ENCODE results near the gene NNMT.

NNMT gene

DNA sequence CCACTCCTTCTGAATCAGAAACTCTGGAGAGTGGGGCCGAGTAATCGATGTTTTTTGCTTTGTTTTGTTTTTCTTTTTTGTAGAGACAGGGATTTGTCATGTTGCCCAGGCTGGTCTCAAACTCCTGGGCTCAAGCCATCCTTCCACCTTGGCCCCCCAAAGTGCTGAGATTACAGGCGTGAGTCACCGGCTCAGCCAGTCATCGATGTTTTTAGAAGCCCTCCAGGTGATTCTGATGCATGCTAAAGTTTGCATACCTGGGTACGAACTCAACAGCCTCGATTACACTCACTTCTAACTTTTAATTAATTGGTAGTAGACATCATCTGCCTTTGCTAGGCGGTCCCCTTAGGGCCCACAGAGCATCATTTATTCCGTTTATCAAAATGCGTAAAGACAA is 53.8 kb downstream of the NNMT start:
- no peak for DNase-seq

DNA sequence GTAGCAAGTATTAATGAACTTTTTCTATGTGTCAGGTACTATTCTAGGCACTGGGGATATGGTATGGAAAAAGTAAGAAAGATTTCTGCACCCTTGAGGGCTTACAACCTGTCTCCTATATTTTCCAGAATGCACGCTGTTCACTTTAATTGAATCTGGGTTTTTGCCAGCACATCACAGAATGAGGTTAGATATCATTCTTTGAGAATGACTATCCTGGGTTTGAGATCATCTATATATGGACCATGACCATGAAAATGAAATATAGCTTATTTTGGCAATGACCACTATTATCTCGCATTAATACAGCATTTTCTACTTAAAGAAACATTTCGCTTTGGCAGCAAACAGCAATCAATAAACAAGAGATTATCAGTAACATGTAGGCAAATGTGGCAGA is 57.2 kb downstream of the NNMT start:
- no peak for DNase-seq

GRCh38 chr11:114354076-114354475 is 57.9 kb downstream of the NNMT start:
- DNase-seq, result no peak

DNA sequence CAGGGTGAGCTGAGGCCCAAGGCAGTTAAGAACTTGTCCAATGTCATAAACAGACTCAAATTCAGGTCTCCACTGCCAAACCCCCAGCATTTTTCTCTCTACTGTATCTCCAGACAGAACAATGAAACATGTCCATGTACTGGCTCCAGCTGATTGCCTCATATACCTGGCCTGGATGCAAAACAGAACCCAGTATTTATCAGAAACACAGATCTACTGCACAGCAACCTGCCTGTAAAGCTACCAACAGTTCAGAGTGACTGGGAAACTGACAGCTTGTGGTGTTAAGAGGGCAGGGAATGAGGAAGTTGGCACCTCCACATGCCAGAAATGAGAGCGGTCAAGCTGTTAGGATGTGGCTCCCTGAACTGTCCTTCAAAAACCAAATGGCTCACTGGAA is 62.5 kb downstream of the NNMT start:
- no peak for DNase-seq

DNA sequence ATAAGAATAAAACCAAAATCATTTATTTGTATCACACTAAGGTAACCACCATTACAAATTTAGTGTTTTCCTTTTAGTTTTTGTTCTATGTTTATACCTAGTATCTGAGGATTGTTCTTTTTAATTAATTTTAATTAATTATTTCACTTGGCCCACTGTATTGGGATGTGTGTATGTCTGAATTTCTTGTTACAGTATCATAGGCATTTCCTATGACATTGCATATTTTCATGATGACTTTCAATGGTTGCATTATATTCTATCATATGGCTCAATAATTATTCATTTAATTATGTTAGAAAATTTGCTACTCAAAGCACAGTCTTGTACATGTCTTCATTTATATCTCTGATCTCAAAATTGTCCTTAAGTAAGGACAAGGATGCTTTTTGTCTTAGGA is 63.1 kb downstream of the NNMT start:
- no peak for DNase-seq

- DNase-seq, result no peak
These were observed 66.1 kb downstream of the NNMT start for GRCh38 chr11:114362326-114362725.

DNA sequence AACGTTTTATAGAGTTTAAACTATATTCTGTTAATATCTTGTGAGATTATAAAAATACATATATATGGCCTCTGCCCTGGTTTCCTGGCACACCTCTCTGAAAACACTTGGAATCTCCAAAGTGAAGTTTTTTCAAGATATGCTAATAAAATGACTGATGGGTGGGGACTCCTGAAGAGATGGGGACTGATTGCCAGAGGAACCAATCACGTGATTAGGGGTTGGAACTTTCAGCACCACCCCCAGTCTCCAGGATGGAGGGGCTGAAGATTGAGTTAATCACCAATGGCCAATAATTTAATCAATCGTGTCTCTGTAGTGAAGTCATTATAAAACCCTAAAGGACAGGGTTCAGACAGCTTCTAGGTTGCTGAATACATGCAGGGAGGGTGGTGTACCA is 66.8 kb downstream of the NNMT start:
- no peak for DNase-seq
